HepG2 (cell line): ENCODE data around the gene IQGAP2. TPM values are rescaled to one million over a fixed set of nuclear protein-coding genes. Genes with fewer than 3 reads are reported as not detected.

ENCODE experiments used
- ATAC-seq: fragments of 200-7000 bp; cut with Tn5 transposase; 3 replicates; pipeline ENCODE4 v1.9.1; 2020; ENCODE audit warnings: mild to moderate bottlenecking, moderate library complexity
- BruUV-seq: library from RNA; stranded (reverse); fragments of 400-500 nt; replicated peaks from 2 replicates; lab custom pipeline; 2021; lab: Mats Ljungman, UMichigan
- CTCF ChIA-PET: fragments of 300-600 bp; formaldehyde crosslinking; extraction: SDS; loops from one replicate; lab custom pipeline; 2021; ENCODE audit warnings: low total read pairs, inconsistent platforms, low intra/inter-chr PET ratio; lab: Yijun Ruan, JAX
- POLR2A ChIA-PET: fragments of 350-600 bp; sonication (Branson Sonifier 250); formaldehyde crosslinking; loops from one replicate; lab custom pipeline; 2020; ENCODE audit warnings: antibody characterized with exemption, inconsistent platforms; lab: Yijun Ruan, JAX
- DNase-seq: peaks from one replicate; pipeline ENCODE4 v3.0.0-alpha.2; 2015; ENCODE audit warnings: low spot score
- FAIRE-seq: peaks from 3 replicates; lab custom pipeline; 2011; peaks lifted over from hg19 to GRCh38; lab: Jason Lieb, UNC
- H2AFZ ChIP-seq: one replicate; pipeline ENCODE4 v1.6.1; 2011; ENCODE audit warnings: low read length, inconsistent platforms
- H3K27ac ChIP-seq: fragments of 300-600 bp; 3 replicates; pipeline ENCODE4 v1.8.0; 2011; ENCODE audit warnings: mixed run types, mild to moderate bottlenecking, mixed read lengths, low read length, inconsistent platforms; ENCODE audit not compliant: insufficient read depth; ENCODE audit errors: extremely low read length
- H3K27me3 ChIP-seq, 2 experiments: fragments of 200-600 bp in 1 of 2; 2 replicates in 1 of 2; 3 replicates in 1 of 2; pipeline versions ENCODE4 v1.6.0 to v1.8.0; 2011; ENCODE audit warnings: low read length in 2 of 2, mild to moderate bottlenecking in 2 of 2, moderate library complexity in 2 of 2, inconsistent platforms in 1 of 2; ENCODE audit not compliant: insufficient read depth in 2 of 2, control insufficient read depth in 1 of 2
- H3K36me3 ChIP-seq, 2 experiments: fragments of 200-600 bp in 1 of 2; replicated peaks in 1 of 2; 2 replicates in 1 of 2; 3 replicates in 1 of 2; pipeline versions ENCODE4 v1.5.1 to v1.8.0; 2011; ENCODE audit warnings: low read length in 2 of 2, inconsistent platforms in 1 of 2; ENCODE audit not compliant: insufficient read depth in 2 of 2, control insufficient read depth in 1 of 2
- H3K4me1 ChIP-seq: 2 replicates; pipeline ENCODE4 v1.5.1; 2012; ENCODE audit warnings: low read length, inconsistent platforms; ENCODE audit not compliant: insufficient read depth
- H3K4me2 ChIP-seq: 2 replicates; pipeline ENCODE4 v1.6.0; 2011; ENCODE audit warnings: low read depth, low read length, inconsistent platforms
- H3K4me3 ChIP-seq, 3 experiments: fragments of 200-600 bp in 1 of 3; sonication (generic), shearing (Covaris generic) in 1 of 3; replicated peaks in 1 of 3; 2 replicates each; pipeline ENCODE4 v1.5.1; 2011 to 2016; ENCODE audit warnings: low read length in 3 of 3, inconsistent platforms in 2 of 3, low read depth in 2 of 3, mild to moderate bottlenecking in 2 of 3, control low read depth in 1 of 3, mixed read lengths in 1 of 3; ENCODE audit not compliant: insufficient read depth in 1 of 3
- H3K79me2 ChIP-seq: one replicate; pipeline ENCODE4 v1.6.1; 2011; ENCODE audit warnings: low read length, inconsistent platforms; ENCODE audit not compliant: insufficient read depth
- H3K9ac ChIP-seq: 2 replicates; pipeline ENCODE4 v1.6.0; 2011; ENCODE audit warnings: mild to moderate bottlenecking, low read depth, low read length, inconsistent platforms; ENCODE audit not compliant: insufficient read depth
- H3K9me3 ChIP-seq: 2 replicates; pipeline ENCODE4 v1.5.1; 2012; ENCODE audit warnings: mild to moderate bottlenecking, low read length
- H4K20me1 ChIP-seq: 2 replicates; pipeline ENCODE4 v1.6.0; 2011; ENCODE audit warnings: inconsistent platforms, mild to moderate bottlenecking, low read length, moderate library complexity; ENCODE audit not compliant: insufficient read depth
- BRCA1 ChIP-seq: sonication (generic); formaldehyde crosslinking; IDR thresholded peaks from 2 replicates; pipeline ENCODE4 v1.4.0; 2020; ENCODE audit warnings: missing genetic modification reagents
- CCDC6 ChIP-seq: sonication (generic); formaldehyde crosslinking; IDR thresholded peaks from 2 replicates; pipeline ENCODE4 v1.8.1; 2022; ENCODE audit warnings: mild to moderate bottlenecking, missing genetic modification reagents, moderate library complexity
- CHD4 ChIP-seq: fragments of 200-600 bp; sonication (generic); IDR thresholded peaks from 2 replicates; pipeline ENCODE4 v1.7.0; 2017; ENCODE audit warnings: mild to moderate bottlenecking, low read length, borderline replicate concordance
- HDAC1 ChIP-seq: sonication (generic); formaldehyde crosslinking; IDR thresholded peaks from 2 replicates; pipeline ENCODE4 v1.5.1; 2020; ENCODE audit warnings: mild to moderate bottlenecking, missing genetic modification reagents
- ZNF136 ChIP-seq: sonication (generic); formaldehyde crosslinking; IDR thresholded peaks from 2 replicates; pipeline ENCODE4 v1.8.1; 2022; ENCODE audit warnings: low read depth, mild to moderate bottlenecking, moderate library complexity, missing genetic modification reagents
- ZNF543 ChIP-seq: sonication (generic); formaldehyde crosslinking; IDR thresholded peaks from 2 replicates; pipeline ENCODE4 v1.4.0; 2020; ENCODE audit warnings: mild to moderate bottlenecking, missing genetic modification reagents
- ZNF550 ChIP-seq: sonication (generic); formaldehyde crosslinking; IDR thresholded peaks from 2 replicates; pipeline ENCODE4 v1.4.0; 2020; ENCODE audit warnings: mild to moderate bottlenecking, missing genetic modification reagents, borderline replicate concordance
- ZNF768 ChIP-seq: sonication (generic); formaldehyde crosslinking; IDR thresholded peaks from 2 replicates; pipeline ENCODE4 v1.4.0; 2020; ENCODE audit warnings: missing genetic modification reagents
- WGBS: methylation state at CpG from one replicate; pipeline ENCODE4 v1.1.6; 2017; ENCODE audit warnings: low lambda C conversion rate; 5-methylcytosine and 5-hydroxymethylcytosine counted together
- in situ Hi-C: cut with HindIII; loops from 2 replicates; pipeline ENCODE4 v1.10.0; 2017; ENCODE audit warnings: low pct_unique_long_range_greater_than_20kb; ENCODE audit not compliant: extremely low pct_ligation_motif_present
- intact Hi-C: fragments of 100-400 bp; cut with micrococcal nuclease; formaldehyde crosslinking; loops from one replicate; pipeline ENCODE4 v1.10.0; 2022; ENCODE audit not compliant: unreplicated experiment
- polyA plus RNA-seq, 8 experiments: library from polyadenylated mRNA; depleted of rRNA in 3 of 8; stranded (reverse) in 7 of 8; unstranded in 1 of 8; fragments of >200 nt; fragmentation: Illumina TruSeq in 4 of 8; extraction: Trizol in 4 of 8; gene quantifications; 2 replicates each; pipeline versions ENCODE4 v1.2.1 to v1.2.3, GENCODE V29; 2011 to 2016; ENCODE audit warnings: low read depth in 4 of 8, missing spikeins in 1 of 8, mixed read lengths in 1 of 8; ENCODE audit not compliant: insufficient read depth in 1 of 8
- total RNA-seq, 5 experiments: library from RNA; depleted of rRNA; stranded (reverse); fragments of >200 nt; fragmentation: Illumina TruSeq; extraction: Trizol; gene quantifications; 2 replicates each; pipeline ENCODE4 v1.2.3, GENCODE V29; 2016; ENCODE audit warnings: low read depth in 1 of 5
- TF ChIP-seq, protein P1 (sequence below): sonication (generic); formaldehyde crosslinking; IDR thresholded peaks from 2 replicates; pipeline ENCODE4 v1.9.0; 2021; ENCODE audit warnings: missing genetic modification reagents, borderline replicate concordance

IQGAP2 gene
- total and polyA plus RNA-seq, 2 of the 13 experiments (the other 11 are each of a cell fraction or from before 2014, with no cell fraction given): 35.2 to 83.3 TPM

DNA sequence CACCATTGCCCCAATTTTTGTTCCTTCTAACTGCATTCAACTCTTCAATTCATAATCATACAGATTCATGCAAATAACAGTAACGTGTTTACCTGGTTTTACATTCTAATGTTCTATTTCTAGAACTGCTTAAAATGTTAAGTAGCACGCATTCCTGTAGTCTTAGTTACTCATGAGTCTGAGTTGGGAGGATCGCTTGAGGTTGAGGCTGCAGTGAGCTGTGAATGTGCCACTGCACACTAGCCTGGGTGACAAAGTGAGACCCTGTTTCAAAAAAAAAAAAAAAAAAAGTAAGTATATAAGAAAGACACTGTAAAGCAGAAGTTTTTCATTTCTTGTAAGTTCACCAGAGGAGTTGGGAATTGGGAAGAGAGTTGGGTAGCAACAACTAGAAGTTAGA lies 114.2 kb downstream of the IQGAP2 start:
- POLR2A ChIA-PET: interaction anchor here (0.7 kb wide), 1 partner anchor 152 kb away, joined by 5 read pairs; no protein-coding TSS in a partner anchor
- in situ Hi-C loops: no loop called here
- Histone ChIP-seq H3K27ac (no peak overlapping the region), H3K79me2 (peaks cover 25% of the 10 kb centered on the region), H2AFZ (no peak overlapping the region), H3K27me3 (no peaks in the 10 kb centered on the region), H3K4me1 (peaks cover 33% of the 10 kb centered on the region), H3K9me3 (no peaks in the 10 kb centered on the region), H4K20me1 (no peaks in the 10 kb centered on the region), H3K9ac (no peak overlapping the region), H3K4me2 (no peak overlapping the region), H3K4me3 (no peak overlapping the region), H3K36me3 (no peaks in the 10 kb centered on the region)
- TF ChIP-seq BRCA1 (no peak), CHD4 (no peak), ZNF543 (no peak), CCDC6 (no peak), HDAC1 (CRISPR knock-in tag) (no peak), ZNF136 (CRISPR knock-in tag) (no peak), ZNF550 (CRISPR knock-in tag) (no peak), ZNF768 (CRISPR knock-in tag) (no peak)
- TF ChIP-seq, protein P1, sequence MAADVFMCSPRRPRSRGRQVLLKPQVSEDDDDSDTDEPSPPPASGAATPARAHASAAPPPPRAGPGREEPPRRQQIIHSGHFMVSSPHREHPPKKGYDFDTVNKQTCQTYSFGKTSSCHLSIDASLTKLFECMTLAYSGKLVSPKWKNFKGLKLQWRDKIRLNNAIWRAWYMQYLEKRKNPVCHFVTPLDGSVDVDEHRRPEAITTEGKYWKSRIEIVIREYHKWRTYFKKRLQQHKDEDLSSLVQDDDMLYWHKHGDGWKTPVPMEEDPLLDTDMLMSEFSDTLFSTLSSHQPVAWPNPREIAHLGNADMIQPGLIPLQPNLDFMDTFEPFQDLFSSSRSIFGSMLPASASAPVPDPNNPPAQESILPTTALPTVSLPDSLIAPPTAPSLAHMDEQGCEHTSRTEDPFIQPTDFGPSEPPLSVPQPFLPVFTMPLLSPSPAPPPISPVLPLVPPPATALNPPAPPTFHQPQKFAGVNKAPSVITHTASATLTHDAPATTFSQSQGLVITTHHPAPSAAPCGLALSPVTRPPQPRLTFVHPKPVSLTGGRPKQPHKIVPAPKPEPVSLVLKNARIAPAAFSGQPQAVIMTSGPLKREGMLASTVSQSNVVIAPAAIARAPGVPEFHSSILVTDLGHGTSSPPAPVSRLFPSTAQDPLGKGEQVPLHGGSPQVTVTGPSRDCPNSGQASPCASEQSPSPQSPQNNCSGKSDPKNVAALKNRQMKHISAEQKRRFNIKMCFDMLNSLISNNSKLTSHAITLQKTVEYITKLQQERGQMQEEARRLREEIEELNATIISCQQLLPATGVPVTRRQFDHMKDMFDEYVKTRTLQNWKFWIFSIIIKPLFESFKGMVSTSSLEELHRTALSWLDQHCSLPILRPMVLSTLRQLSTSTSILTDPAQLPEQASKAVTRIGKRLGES (CRISPR knock-in tag): no peak
- intact Hi-C loops: no loop called here
- DNase-seq: no peak
- no TSS peak for BruUV-seq
- WGBS: 98% methylated on average over 3 of the region's 3 CpGs
- FAIRE-seq: no peak
- ATAC-seq: no peak
- CTCF ChIA-PET: no interaction called here
